Measurements from ENCODE around the gene ZNF451.

ZNF451 gene

DNA sequence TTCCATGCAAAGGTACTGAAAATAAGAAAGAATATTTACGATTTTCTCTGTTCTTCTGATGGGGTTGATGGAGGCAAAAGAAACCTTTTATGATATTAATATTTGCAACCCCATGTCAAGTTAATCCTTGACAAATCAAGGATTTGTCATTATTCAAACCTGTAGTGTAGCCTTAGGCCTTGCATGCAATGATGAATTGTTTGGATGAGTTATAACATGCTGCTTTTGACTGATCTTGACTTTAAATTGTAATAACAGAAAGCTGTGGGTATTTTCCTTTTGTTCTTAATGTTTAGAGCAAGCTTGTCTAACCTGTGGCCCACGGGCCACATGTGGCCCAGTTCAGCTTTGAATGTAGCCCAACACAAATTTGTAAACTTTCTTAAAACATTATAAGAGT lies 69.1 kb downstream of the ZNF451 start:
- DNase-seq: no peak

DNA sequence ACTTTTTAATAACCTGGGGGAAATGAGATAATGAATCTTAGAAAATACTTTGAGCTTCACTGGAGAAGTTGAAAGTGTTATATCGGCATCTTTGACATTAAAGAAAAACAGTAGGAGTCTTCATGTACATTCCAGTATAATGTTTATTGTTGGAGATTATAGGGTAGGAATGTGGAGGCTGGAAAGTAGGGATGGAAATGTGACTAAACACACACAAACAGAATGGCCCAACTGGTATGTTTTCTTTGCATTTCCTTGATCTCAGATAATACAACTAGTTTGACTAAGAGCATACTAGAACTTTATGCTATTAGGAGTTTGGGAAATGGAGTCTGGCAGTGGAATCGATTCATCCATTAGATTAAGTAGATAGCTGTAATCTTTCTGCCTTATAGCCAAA lies 72.0 kb downstream of the ZNF451 start:
- no peak for DNase-seq

DNA sequence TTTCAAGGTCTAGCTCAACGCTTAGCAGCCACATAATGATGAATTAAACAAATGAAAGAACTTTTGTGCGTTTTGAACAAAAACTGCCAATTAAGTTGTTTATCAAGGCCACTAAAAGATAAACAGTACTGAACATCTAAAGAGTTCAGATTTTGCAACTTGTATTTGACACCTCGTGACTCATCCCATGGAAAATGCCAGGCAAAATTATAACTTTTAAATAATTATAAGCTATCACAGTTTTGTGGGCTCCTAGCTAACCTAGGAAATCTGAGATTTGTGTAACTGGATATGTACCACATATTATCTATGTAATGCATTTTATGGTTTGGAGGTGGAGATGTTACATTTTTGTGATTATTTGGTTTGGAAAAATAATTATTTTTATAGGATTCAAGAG lies 72.5 kb downstream of the ZNF451 start:
- no peak for DNase-seq

DNA sequence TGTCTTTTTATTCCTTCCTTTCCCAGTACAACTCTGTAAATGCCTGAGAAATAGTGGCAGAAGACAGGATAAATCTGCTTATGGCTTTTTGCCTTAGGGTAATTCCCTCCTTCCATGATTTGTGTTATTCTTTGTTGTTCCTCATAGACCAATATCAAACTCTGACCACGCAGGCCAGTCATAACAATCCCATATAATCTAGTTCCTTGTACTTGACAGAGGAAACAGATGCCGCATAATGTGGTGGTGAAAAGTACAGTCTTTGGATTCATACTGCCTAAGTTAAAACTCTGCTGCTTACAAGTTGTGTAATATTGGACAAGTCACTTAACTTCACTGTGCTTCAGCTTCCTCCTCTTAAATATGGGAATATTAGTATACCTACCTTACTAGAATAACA lies 74.0 kb downstream of the ZNF451 start:
- no peak for DNase-seq

DNA sequence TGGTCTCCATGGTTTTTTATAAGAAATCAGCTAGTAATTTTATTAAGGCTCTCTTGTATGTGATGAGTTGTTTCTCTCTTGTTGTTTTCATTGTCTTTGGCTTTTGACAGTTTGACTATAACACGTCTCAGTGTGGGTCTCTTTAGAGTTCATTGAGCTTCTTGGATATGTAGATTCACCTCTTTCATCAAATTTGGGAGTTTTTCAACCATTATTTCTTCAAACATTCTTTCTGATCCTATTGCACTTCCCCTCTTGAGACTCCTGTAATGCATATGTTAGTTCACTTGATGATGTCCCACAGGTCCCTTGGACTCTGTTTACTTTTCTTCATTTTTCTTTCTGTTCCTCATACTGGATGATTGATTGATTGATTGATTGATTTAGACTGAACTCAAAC lies 75.1 kb downstream of the ZNF451 start:
- no peak for DNase-seq

DNA sequence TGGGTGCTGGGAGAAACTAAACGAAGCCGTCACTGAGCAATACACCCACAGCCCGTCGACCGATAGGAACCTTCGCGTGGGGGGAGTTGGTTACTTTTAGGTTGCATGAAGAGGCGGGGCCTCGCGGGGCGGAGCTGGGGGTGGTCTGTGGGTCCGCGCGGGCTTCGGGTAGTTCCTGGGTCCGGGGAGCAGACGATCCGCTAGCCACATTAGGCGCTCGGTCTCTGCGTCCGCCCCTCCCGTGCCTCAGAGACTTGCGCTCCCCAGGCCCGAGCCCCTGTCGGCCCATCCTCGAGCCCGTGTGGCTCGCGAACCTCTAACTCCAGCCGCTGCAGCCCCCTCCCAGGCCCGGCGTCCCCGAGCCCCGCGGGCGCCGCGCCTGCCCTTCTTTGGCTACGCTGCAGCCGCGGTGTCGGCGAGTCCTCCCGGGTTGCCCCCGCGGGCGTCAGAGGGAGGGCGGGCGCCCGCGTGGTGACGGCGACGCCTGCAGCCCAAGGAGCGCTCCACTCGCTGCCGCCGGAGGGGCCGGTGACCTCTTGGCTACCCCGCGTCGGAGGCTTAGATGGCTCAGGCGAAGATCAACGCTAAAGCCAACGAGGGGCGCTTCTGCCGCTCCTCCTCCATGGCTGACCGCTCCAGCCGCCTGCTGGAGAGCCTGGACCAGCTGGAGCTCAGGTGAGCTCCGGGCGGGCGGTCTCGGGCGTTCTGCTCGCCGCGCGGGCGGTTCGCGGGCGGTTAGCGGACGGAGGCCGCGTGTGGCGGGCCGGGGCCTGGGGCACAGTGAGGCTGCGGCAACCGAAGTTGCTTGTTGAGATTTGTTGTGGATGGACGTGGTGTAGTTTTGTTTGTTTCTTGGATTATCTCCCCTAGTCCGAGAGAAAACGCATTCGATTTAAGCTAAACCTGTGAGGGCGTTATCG lies 82.4 kb downstream of the ZNF451 start, which contains the start of gene BAG2:
Gene BAG2 (plus strand): TSS at position 191 of the 920 bp plus-strand sequence. CDS start 372 bp downstream, at position 563.
- DNase-seq: peak; percentile 91

DNA sequence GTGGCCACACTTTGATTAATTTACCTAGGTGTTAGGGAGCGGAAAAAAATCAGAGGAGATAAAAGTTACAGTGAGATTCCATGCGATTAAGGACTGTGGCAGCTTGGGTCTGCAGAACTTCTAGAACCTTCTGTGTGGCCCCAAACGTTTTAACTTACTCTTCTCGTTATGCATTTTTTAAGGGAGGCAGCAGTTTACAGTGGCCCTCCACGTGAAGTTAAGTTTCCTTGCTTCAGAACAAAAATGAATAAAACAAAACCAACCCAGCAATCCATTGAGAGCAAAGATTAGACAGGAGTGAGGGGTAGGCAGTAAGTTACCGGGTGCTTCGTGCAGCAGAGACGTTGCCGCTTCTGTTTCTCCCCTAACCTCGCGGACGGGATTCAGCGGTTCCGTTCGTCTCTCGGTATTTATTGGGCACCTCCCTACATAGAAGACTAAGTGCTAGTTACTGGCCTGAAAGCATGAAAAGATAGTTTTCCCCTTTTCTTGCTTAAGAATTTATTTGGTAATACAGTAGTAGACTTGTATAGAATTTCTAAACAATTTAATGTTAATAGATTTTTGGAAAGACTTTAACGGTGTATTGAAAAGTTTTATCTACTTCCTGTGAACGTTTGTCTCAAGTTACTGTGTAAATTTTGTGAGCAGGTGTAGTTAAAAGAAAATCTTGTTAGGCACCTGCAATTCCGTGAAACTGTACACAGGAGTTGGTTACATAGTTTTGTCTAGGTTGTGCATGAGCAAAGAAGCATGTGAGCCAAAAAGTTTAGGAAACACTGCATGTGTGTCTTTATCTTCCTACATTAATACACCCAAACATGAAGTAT lies 83.3 kb downstream of the ZNF451 start:
- peak; percentile 26 for DNase-seq

DNA sequence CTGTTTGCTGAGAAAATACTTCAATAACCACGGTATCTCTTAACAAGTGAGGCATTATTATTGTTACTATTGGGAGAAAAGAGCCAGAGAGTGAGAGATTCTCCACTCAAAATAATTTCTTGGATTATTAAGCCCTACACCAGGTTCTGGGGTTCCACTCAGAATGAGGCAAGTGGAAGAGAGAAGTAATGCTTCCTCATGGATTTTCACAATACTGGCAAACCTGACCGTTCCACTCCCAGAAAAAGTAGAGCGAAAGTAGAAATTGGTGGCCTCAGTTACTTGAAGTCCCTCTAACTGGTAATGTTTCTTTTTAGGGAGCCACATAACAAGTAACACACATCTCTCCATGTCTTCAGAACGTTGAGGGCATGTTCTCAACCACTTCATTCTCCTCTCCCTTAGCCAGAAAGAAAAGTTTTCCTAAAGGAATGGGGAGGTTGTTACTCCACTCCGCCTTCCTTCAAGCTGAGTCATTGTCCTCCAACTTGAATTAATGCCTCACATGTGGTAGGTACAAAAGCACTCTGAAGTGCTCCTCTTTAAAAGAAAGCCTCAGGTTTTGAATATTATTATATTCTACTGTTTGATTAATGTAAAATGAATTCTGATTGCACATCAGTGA lies 84.0 kb downstream of the ZNF451 start:
- no peak for DNase-seq

DNA sequence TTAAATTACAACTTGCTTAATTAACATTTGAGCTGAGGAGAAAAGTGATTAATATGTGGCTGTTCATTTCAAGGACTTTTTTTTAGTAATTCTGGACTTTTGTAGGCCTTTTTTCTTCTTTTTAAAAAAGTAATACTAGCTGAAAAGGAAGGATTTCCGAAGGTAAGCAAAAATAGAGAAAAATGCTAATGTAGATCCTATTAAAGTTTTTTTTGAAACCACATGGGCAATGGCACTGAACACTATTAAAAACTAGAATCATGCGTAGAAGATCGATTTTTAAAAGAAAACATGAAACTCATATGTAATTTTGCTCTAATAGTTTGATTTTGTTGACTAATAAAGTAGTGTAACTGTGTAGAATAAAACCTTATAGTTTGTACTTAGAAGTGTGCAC lies 84.5 kb downstream of the ZNF451 start:
- DNase-seq: no peak

DNA sequence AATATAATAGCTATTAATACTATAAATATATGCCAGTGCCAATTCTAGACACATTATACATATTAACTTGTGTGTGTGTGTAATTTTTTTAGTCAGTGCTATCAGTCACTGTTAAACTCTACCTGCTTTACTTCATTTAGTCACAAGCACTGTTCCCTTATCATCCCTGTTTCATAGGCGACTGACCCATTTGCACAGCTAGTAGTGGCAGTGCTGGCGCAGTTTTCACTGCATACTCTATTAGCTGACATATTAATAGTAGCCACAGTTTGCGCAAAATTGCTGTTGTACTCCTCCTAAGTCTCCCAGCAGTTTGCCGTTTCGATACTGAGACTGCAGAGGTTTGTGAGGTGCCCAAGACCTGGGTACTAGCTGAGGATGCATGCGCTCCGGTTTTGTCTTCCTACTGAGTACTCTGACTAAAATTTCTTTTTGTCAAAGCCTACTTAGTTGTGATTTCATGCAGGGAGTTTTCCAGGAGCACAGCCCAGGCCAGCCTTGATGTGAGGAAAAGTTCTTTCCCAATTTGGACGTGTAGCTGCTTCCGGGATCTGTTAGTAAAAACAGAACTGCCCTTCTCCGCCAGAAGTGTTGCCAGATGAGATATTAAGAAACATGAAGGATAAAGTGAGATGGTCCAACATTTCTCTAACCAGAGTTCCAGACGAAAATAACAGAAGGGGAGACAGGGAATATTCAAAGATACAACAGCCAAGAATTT lies 87.7 kb downstream of the ZNF451 start:
- DNase-seq: no peak

DNA sequence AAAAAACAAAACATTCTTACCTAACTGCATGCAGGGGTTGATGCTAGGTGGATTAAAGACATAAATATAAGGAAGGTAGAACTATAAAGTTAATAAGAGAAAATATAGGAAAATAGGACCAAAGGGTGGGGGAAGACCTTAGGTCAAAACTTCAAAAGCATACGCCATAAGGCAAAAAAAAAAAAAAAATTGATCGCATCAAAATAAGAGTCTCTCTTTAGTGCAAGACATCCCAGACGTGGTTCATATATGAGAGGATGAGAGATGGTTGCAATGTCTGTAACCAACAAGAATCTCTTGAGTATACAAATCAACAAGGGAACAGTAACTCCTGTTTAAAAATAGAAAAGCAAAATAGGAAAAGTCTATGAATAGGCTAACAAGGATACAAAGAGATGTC lies 90.6 kb downstream of the ZNF451 start:
- DNase-seq: no peak

DNA sequence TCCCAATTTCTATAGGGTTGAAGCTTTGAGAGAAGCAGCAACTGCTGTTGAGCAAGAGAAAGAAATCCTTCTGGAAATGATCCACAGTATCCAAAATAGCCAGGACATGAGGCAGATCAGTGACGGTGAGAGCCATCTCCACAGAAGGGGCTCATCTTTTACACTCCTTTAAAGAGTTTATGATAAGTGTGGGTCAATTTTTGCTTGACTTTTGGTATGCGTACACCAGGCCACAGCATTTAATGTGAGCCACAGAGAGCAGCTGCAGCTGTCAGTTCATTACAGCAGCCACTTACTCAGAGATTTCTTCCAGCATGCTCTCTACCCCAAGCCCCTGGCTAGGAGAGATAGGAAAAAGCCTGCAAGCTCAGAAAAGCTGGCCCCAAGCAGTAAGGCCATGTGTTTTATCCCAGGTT lies 92.0 kb downstream of the ZNF451 start:
- DNase-seq: no peak

DNA sequence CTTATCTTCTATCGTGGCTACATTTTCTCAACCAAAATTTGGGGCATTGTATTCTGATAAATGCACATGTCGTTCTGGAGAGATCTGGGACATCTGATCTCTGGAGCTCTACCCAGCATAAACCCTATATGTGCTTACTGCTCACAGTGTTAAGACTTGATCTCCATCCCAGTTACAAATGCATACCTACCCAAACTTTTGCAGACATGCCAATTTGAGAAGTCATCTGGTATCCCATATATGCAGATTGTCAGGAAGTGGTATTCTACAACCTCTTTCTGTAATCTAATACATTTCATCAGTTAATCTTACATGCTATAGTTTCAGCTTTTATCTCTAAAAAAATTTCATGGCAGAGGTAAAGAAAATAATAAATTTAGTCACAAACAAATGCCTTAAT lies 93.3 kb downstream of the ZNF451 start:
- DNase-seq: no peak

DNA sequence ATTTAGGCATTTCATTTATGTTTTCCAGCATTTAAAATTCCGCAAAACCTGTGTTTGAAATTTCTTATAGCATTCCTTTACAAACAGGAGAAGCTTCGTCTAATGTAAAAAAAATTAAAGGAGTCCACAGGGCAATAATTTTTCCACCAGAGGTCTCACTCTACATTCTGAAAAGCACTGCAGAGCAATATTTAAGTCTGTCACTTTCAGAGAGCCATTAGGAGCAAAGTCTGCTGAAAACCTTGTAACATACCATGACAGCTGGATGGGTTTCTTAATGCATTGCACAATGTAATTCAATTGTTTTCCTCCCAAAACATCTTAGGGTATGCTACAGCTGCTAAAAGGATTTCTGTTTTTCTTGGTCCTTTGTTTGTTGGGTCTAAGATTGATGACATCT lies 100.2 kb downstream of the ZNF451 start:
- DNase-seq: no peak

DNA sequence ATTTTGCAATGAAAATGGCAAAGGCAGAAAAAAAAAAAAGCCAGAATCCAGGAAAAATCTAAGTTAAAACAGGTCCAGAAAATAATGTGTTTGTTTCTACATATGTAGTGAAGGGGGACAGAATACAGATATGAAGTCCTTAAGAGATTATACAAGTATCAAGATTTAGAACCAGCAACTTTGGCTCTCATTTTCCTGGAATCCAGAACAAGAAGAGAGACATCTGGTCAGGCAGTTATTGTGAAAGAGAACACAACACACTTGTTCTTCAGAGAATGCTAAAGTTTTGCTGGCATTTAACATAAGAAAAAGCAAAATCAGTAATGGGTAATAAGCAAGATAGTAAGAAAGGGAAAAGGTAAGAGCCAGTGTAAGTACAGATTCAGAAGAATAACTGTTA lies 103.2 kb downstream of the ZNF451 start:
- no peak for DNase-seq

DNA sequence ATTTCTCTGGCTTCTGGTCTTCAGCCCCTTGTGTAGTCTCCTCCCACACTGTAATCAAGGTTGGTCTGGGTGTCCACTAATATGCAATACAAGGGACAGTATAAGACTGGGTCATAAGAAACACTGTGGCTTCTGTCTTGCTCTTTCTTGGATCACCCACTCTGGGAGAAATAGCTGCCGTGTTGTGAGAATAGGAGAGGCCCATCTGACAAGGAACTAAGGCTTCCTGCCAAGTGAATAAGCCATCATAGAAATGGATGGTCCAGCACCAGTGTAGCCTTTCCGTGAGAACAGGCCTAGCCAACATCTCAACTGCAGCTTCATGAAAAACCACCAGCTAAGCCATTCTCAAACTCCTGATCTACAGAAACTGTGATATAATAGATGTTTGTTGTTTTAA lies 105.5 kb downstream of the ZNF451 start:
- no peak for DNase-seq

DNA sequence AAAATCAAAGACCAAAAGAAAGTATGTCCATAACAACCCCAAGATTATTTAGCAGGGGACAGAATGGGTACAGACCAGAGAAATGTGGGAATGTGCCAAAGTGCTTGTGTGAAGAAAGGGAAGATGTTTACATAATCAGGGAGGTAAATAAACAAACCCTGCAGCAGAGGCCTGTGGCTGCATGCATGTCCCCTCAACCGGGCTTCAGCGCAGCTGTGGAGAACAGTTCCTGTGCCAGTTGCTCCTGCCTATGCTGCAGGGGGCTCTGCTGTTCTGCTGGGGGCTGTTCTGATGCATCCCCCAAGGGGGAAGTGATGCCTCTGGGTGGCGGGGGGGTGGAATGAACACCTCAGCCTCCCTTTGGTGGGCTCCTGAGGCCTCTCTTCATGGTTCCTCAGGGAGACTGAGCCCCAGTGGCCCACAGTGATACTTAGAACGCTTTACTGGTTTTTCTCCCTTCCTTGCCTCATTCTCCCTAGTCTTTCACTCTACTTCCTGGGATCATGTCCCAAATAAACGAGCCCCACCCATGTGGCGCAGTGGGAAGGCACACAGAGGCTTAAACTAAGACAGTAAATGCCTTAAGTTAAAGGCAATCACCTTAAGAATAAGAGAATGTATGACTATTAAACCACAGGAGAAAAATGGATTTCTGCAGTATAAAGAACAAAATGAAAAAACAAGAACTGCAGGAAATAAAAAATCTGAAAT lies 109.1 kb downstream of the ZNF451 start:
- no peak for DNase-seq

DNA sequence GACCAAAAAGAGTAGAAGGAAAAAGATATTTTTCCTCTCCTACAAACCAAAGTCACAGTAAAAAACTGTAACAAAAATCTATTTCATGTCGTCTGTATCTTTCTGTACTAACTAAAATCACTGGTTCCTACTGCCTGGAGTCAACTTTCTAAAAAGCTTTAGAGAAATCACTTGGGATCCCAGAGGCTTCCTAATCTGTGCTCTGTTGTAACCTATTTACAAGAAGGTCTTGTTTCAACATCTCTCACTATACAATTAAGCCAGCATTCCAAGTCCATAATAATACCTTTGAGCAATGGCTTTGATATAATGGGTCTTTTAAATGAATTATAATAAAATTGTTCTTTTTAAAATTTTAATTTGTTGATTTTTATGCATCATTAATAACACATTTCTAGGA lies 111.7 kb downstream of the ZNF451 start:
- no peak for DNase-seq

DNA sequence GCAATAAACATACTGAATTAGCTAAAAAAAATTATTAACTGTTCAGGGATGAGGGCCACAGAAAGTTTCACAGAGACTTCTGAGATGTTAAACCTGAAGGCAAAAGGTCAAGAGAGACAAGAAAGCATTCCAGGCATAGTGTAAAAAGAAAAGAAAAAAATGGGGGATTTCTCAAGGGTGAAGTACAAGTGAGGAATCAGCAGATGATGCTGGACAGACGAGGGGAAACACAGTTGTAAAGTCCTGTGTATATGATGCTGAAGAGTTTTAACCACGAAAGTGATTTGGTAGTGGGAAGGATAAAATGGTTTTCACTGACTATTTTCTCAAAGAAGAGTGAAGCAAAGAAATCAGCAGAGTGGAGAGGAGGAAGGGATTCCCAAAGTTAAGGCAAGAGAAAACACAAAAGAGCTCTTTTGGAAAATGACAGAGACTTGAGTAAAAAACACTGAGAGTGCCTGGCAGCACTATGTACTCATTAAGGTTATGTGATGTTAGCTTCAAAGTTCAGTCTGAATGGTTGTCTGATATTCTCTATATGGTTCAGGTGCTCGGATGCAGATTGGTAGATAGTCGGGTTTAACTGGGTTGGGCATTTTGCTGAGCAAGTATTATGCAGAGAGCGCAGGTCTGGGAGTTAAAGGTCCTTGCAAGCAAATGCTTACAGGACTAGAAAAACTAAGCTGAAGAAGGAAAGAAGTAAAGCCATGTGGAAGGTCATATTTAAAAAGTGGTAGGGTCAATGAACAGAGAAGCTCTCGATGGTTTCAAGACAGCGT lies 115.8 kb downstream of the ZNF451 start:
- no peak for DNase-seq

DNA sequence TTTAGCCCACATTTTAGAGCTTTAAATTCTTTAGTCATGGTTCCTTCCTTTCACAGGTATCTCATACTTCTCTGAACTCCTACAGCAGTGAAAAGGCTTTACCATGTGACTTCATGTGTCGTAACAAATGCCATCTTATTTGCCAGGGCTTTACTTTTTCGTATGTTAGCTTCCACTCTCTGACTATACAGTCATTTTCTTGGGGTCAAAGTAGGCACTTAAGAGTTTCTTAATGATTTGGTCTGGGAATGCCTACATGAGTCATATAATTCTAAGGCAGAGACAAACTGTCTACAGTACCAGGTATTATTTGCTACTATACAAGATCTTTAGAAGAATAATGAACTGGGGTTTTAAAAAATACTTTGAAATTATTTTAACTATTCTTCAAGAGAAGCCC lies 117.2 kb downstream of the ZNF451 start:
- DNase-seq: no peak

DNA sequence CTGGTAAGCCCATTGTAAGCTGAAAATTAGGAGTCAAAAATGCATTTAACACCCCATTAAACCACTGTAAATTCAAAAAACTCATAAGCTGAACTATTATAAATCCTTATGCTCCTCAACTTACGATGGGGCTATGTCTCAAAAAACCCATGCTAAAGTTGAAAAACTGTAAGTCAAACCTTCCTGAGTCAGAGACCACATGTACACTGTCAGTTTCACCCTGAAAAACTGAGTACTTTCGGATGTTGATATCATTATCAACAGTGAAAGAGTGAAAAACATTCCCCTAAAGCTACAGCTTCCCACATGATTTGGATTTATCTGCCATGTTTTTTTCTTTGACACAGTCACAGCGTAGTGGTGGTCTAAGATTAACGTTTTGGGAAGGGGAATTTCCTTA lies 117.9 kb downstream of the ZNF451 start:
- DNase-seq: no peak

Measured in stimulated activated CD4-positive, alpha-beta T cell treated with anti-CD3 and anti-CD28 coated beads, Interleukin-4, amount 100 ng/mL, for 24 hours (primary cell).